RWPE2 (cell line): Measurements from ENCODE around the gene SCN2B.

Source experiments
- ATAC-seq: fragments of 200-7000 bp; cut with Tn5 transposase; 3 replicates; pipeline ENCODE4 v1.9.1; 2021; ENCODE audit warnings: low read depth
- DNase-seq: peaks from one replicate; pipeline ENCODE4 v3.0.0-alpha.2; 2020; ENCODE audit warnings: low spot score
- H3K27ac ChIP-seq: fragments of 450-650 bp; 2 replicates; pipeline ENCODE4 v1.5.1; 2017; ENCODE audit warnings: mild to moderate bottlenecking; ENCODE audit not compliant: poor library complexity, severe bottlenecking
- H3K27me3 ChIP-seq: fragments of 250-450 bp; sonication (Bioruptor Pico); 2 replicates; pipeline ENCODE4 v1.5.1; 2021; ENCODE audit warnings: mild to moderate bottlenecking, moderate library complexity; ENCODE audit not compliant: insufficient read depth, poor library complexity, severe bottlenecking
- H3K36me3 ChIP-seq: fragments of 250-450 bp; sonication (Bioruptor Pico); 2 replicates; pipeline ENCODE4 v1.5.1; 2020; ENCODE audit warnings: low read depth, mild to moderate bottlenecking, moderate library complexity
- H3K4me1 ChIP-seq: fragments of 250-450 bp; sonication (Bioruptor Pico); 2 replicates; pipeline ENCODE4 v1.5.1; 2021; ENCODE audit warnings: mild to moderate bottlenecking, moderate library complexity; ENCODE audit not compliant: insufficient read depth, poor library complexity, severe bottlenecking
- H3K4me3 ChIP-seq: fragments of 250-450 bp; sonication (Bioruptor Pico); 2 replicates; pipeline ENCODE4 v1.5.1; 2021; ENCODE audit warnings: mild to moderate bottlenecking, moderate library complexity; ENCODE audit not compliant: severe bottlenecking
- H3K9me3 ChIP-seq: fragments of 250-450 bp; sonication (Bioruptor Pico); 2 replicates; pipeline ENCODE4 v1.5.1; 2021; ENCODE audit warnings: mild to moderate bottlenecking, moderate library complexity; ENCODE audit not compliant: severe bottlenecking
- TF ChIP-seq, protein P1 (sequence below): fragments of 450-650 bp; IDR thresholded peaks from one replicate; pipeline ENCODE4 v1.5.1; 2017; ENCODE audit warnings: mild to moderate bottlenecking, moderate library complexity; ENCODE audit not compliant: poor library complexity, severe bottlenecking

SCN2B gene

GRCh38 chr11:118135796-118136165 is 40.7 kb downstream of the SCN2B start:
- Histone ChIP-seq H3K36me3 (no peaks in the 10 kb centered on the region), H3K4me3 (no peak overlapping the region), H3K9me3 (no peaks in the 10 kb centered on the region), H3K27ac (no peak overlapping the region), H3K27me3 (no peaks in the 10 kb centered on the region), H3K4me1 (no peaks in the 10 kb centered on the region)
- DNase-seq (no peak), ATAC-seq (no peak)
- TF ChIP-seq, protein P1, sequence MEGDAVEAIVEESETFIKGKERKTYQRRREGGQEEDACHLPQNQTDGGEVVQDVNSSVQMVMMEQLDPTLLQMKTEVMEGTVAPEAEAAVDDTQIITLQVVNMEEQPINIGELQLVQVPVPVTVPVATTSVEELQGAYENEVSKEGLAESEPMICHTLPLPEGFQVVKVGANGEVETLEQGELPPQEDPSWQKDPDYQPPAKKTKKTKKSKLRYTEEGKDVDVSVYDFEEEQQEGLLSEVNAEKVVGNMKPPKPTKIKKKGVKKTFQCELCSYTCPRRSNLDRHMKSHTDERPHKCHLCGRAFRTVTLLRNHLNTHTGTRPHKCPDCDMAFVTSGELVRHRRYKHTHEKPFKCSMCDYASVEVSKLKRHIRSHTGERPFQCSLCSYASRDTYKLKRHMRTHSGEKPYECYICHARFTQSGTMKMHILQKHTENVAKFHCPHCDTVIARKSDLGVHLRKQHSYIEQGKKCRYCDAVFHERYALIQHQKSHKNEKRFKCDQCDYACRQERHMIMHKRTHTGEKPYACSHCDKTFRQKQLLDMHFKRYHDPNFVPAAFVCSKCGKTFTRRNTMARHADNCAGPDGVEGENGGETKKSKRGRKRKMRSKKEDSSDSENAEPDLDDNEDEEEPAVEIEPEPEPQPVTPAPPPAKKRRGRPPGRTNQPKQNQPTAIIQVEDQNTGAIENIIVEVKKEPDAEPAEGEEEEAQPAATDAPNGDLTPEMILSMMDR = no peak

GRCh38 chr11:118135051-118135795 is 41.2 kb downstream of the SCN2B start:
- H3K27me3 ChIP-seq = no peaks in the 10 kb centered on the region
- TF ChIP-seq, protein P1 = no peak
- H3K36me3 ChIP-seq = no peaks in the 10 kb centered on the region

DNA sequence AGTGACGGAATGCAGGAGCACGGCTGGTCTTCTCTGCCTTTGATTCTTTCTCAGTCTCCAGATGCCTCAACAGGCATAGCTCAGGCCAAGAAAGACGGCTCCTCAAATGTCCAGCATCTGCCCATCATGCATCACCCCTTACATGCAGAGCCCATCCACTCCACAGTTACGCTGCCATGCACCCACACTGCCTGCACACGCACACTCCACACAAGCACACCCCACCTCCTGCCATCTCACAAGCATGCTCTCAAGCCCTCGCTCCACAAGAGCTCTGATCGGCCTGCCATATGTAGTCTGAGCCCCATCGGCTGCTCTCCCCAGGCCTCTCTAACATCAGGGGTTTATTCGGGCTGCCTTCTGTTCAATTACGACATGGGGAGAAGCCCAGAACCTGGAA is 42.6 kb downstream of the SCN2B start:
- TF ChIP-seq, protein P1 = no peak
- Histone ChIP-seq H3K36me3 (no peaks in the 10 kb centered on the region), H3K27me3 (no peaks in the 10 kb centered on the region), H3K4me1 (no peaks in the 10 kb centered on the region), H3K27ac (no peak overlapping the region), H3K9me3 (no peaks in the 10 kb centered on the region), H3K4me3 (no peak overlapping the region)
- DNase-seq = no peak
- ATAC-seq = no peak

More at GRCh38 chr11:118135051-118135795, 41.2 kb downstream of the SCN2B start:
- H3K4me3 ChIP-seq = no peak overlapping the region
- H3K4me1 ChIP-seq = no peaks in the 10 kb centered on the region
- H3K27ac ChIP-seq = no peak overlapping the region
- no peaks in the 10 kb centered on the region for H3K9me3 ChIP-seq
- DNase-seq (no peak), ATAC-seq (no peak)

- TF ChIP-seq, protein P1 = no peak
- H3K4me1 ChIP-seq = no peaks in the 10 kb centered on the region
- ATAC-seq (no peak), DNase-seq (no peak)
- no peaks in the 10 kb centered on the region for H3K9me3 ChIP-seq
- H3K36me3 ChIP-seq = no peaks in the 10 kb centered on the region
- H3K27ac ChIP-seq = no peak overlapping the region
- no peaks in the 10 kb centered on the region for H3K27me3 ChIP-seq
- no peak overlapping the region for H3K4me3 ChIP-seq
These were observed 43.9 kb downstream of the SCN2B start for GRCh38 chr11:118132385-118133151.
